HEK293 (cell line): ENCODE measurements around the gene ALKBH7.
A peak's percentile ranks its signal among the peaks of the same experiment; 100 is the strongest.

ENCODE experiments used
- CTCF ChIA-PET: fragments of 350-600 bp; formaldehyde crosslinking; extraction: SDS; loops from one replicate; lab custom pipeline; 2021; ENCODE audit warnings: antibody characterized with exemption; lab: Yijun Ruan, JAX
- POLR2A ChIA-PET: fragments of 300-600 bp; formaldehyde crosslinking; extraction: SDS; loops from one replicate; lab custom pipeline; 2020; ENCODE audit warnings: antibody characterized with exemption, inconsistent platforms; lab: Yijun Ruan, JAX
- H3K27ac ChIP-seq: fragments of 200-500 bp; sonication (Bioruptor generic); 2 replicates; pipeline ENCODE4 v1.5.1; 2014; ENCODE audit warnings: low read depth, low read length, control low read depth, inconsistent platforms; ENCODE audit errors: extremely low read depth
- H3K36me3 ChIP-seq, 2 experiments: fragments of 200-500 bp in 1 of 2; sonication (Bioruptor generic) in 1 of 2; 1 replicate in 1 of 2; 2 replicates in 1 of 2; pipeline ENCODE4 v1.5.1; 2014 to 2017; ENCODE audit warnings: inconsistent platforms in 2 of 2, low read length in 2 of 2; ENCODE audit not compliant: control insufficient read depth in 2 of 2, insufficient read depth in 1 of 2
- H3K4me1 ChIP-seq: fragments of 200-500 bp; sonication (Bioruptor generic); 2 replicates; pipeline ENCODE4 v1.5.1; 2014; ENCODE audit warnings: mild to moderate bottlenecking, low read length, inconsistent platforms; ENCODE audit not compliant: control insufficient read depth, insufficient read depth
- H3K4me3 ChIP-seq: 2 replicates; pipeline ENCODE4 v1.5.1; 2011; ENCODE audit warnings: low read depth, mild to moderate bottlenecking, control low read depth, low read length, moderate library complexity
- H3K9me3 ChIP-seq: fragments of 200-500 bp; sonication (Bioruptor generic); 2 replicates; pipeline ENCODE4 v1.5.1; 2014; ENCODE audit warnings: low read depth, low read length, inconsistent platforms; ENCODE audit not compliant: control insufficient read depth, insufficient read depth
- EGR2 ChIP-seq: fragments of 450-650 bp; formaldehyde crosslinking; IDR thresholded peaks from 2 replicates; pipeline ENCODE4 v1.5.1; 2016; ENCODE audit warnings: low read depth, missing biosample characterization, missing genetic modification characterization
- MEIS1 ChIP-seq: sonication (generic); formaldehyde crosslinking; IDR thresholded peaks from 2 replicates; pipeline ENCODE4 v1.8.1; 2022; ENCODE audit warnings: missing genetic modification reagents, mild to moderate bottlenecking, borderline replicate concordance
- MZF1 ChIP-seq: fragments of 450-650 bp; formaldehyde crosslinking; IDR thresholded peaks from 2 replicates; pipeline ENCODE4 v1.5.1; 2017; ENCODE audit warnings: missing biosample characterization, missing genetic modification characterization, borderline replicate concordance
- ZBTB17 ChIP-seq: fragments of 450-650 bp; formaldehyde crosslinking; IDR thresholded peaks from 2 replicates; pipeline ENCODE4 v1.5.1; 2016; ENCODE audit warnings: missing biosample characterization, missing genetic modification characterization
- ZFHX2 ChIP-seq: fragments of 450-650 bp; formaldehyde crosslinking; conservative IDR thresholded peaks from 2 replicates; pipeline ENCODE4 v1.5.1; 2016; ENCODE audit warnings: missing biosample characterization, missing genetic modification characterization
- ZFP3 ChIP-seq: fragments of 450-650 bp; formaldehyde crosslinking; IDR thresholded peaks from 2 replicates; pipeline ENCODE4 v1.5.1; 2016; ENCODE audit warnings: low read depth, missing biosample characterization, missing genetic modification characterization
- ZNF214 ChIP-seq: fragments of 450-650 bp; formaldehyde crosslinking; IDR thresholded peaks from 2 replicates; pipeline ENCODE4 v1.5.1; 2017; ENCODE audit warnings: missing biosample characterization, mild to moderate bottlenecking, missing genetic modification characterization, borderline replicate concordance
- ZNF274 ChIP-seq, 2 experiments: fragments of 200-500 bp in 1 of 2; fragments of 450-650 bp in 1 of 2; sonication (Bioruptor generic) in 1 of 2; formaldehyde crosslinking in 1 of 2; IDR thresholded peaks; 2 replicates each; pipeline versions ENCODE4 v1.5.1 to v1.6.1; 2014 to 2016; ENCODE audit warnings: borderline replicate concordance in 1 of 2, inconsistent platforms in 1 of 2, low read length in 1 of 2, missing biosample characterization in 1 of 2, missing genetic modification characterization in 1 of 2
- ZNF391 ChIP-seq: fragments of 450-650 bp; formaldehyde crosslinking; IDR thresholded peaks from 2 replicates; pipeline ENCODE4 v1.5.1; 2016; ENCODE audit warnings: low read depth, missing biosample characterization, missing genetic modification characterization, borderline replicate concordance
- ZNF521 ChIP-seq: fragments of 450-650 bp; formaldehyde crosslinking; IDR thresholded peaks from 2 replicates; pipeline ENCODE4 v1.5.1; 2017; ENCODE audit warnings: missing biosample characterization, mild to moderate bottlenecking, missing genetic modification characterization
- ZNF561 ChIP-seq: fragments of 450-650 bp; IDR thresholded peaks from 2 replicates; pipeline ENCODE4 v1.5.1; 2018; ENCODE audit warnings: missing biosample characterization, missing genetic modification characterization, borderline replicate concordance
- ZNF664 ChIP-seq: fragments of 450-650 bp; formaldehyde crosslinking; IDR thresholded peaks from 2 replicates; pipeline ENCODE4 v1.5.1; 2016; ENCODE audit warnings: missing biosample characterization, missing genetic modification characterization
- ZNF670 ChIP-seq: fragments of 450-650 bp; formaldehyde crosslinking; IDR thresholded peaks from 2 replicates; pipeline ENCODE4 v1.5.1; 2016; ENCODE audit warnings: missing biosample characterization, missing genetic modification characterization, low read depth
- TF ChIP-seq, protein P1 (sequence below): fragments of 450-650 bp; formaldehyde crosslinking; IDR thresholded peaks from 2 replicates; pipeline ENCODE4 v1.5.1; 2016; ENCODE audit warnings: missing biosample characterization, missing genetic modification characterization
- TF ChIP-seq, protein P2 (sequence below): fragments of 450-650 bp; formaldehyde crosslinking; IDR thresholded peaks from 2 replicates; pipeline ENCODE4 v1.5.1; 2016; ENCODE audit warnings: missing biosample characterization, missing genetic modification characterization
- TF ChIP-seq, protein P3 (sequence below): fragments of 450-650 bp; formaldehyde crosslinking; IDR thresholded peaks from 2 replicates; pipeline ENCODE4 v1.5.1; 2016; ENCODE audit warnings: missing biosample characterization, missing genetic modification characterization

ALKBH7 gene

DNA sequence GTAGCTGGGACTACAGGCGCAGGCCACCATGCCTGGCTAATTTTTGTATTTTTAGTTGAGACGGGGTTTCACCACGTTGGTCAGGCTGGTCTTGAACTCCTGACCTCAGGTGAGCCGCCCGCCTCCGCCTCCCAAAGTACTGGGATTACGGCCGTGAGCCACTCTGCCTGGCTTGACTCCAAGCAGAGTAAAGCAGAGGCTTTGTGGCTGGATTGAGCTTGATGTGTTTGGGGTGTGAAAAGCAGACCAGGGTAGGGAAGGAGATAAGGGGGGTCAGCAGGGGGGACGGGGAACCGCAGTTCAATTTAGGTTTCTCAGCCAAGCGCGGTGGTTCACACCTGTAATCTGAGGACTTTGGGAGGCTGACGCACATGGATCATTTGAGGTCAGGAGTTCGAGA is 15.4 kb upstream of the ALKBH7 start:
- H3K9me3 ChIP-seq = no peaks in the 10 kb centered on the region
- H3K36me3 ChIP-seq = no peaks in the 10 kb centered on the region; a peak in 1 of 3 replicates
- H3K4me1 ChIP-seq = no peaks in the 10 kb centered on the region
- H3K27ac ChIP-seq = no peak overlapping the region
- CTCF ChIA-PET = interaction anchor here (0.6 to 1.1 kb wide), 2 partner anchors 9 to 970 kb away, joined by 3 read pairs; no protein-coding TSS in a partner anchor
- POLR2A ChIA-PET = interaction anchor here (0.6 to 1.3 kb wide), 2 partner anchors 15 to 18 kb away, joined by 3 to 6 read pairs; partner anchors contain the start of genes ALKBH7 and PSPN
- TF ChIP-seq ZNF214 (tag by site-specific recombination) (no peak), EGR2 (tag by site-specific recombination) (no peak), ZNF521 (no peak), MEIS1 (CRISPR knock-in tag) (no peak)
- H3K4me3 ChIP-seq = no peak overlapping the region

DNA sequence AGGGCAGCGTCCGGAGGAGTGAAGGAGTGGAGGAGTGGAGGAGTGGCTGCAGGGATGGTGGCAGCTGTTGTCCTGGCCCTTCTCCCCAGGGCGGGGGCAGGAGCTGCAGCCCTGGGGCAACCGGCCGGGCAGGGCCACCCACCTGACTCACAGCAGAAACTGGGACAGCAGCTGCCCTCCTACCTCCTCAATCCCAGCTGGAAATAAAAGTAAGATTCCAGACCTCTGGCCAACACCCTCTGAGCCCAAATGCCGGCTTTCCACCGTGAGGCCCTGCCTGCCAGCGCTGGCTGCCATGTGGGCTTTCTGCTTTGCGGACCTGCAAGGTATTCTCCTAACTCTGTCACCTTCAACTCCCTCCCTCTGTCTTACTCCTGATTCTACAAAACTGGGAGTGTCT is 14.6 kb upstream of the ALKBH7 start:
- no peak overlapping the region for H3K4me3 ChIP-seq
- POLR2A ChIA-PET = interaction anchor here (1.3 kb wide), 1 partner anchor 15 kb away, joined by 6 read pairs; the partner anchor contains the start of gene ALKBH7
- H3K9me3 ChIP-seq = no peaks in the 10 kb centered on the region
- TF ChIP-seq ZNF274 (IDR thresholded peaks at IDR 0.05; ENCODE audit: low read length) (no peak), ZNF274 (tag by site-specific recombination; IDR thresholded peaks at IDR 0.05; ENCODE audit: borderline replicate concordance) (no peak), ZFHX2 (tag by site-specific recombination) (peak; percentile 77), EGR2 (tag by site-specific recombination) (peak; percentile 81), MZF1 (tag by site-specific recombination) (no peak), ZNF391 (tag by site-specific recombination) (no peak)
- TF ChIP-seq, protein P1, sequence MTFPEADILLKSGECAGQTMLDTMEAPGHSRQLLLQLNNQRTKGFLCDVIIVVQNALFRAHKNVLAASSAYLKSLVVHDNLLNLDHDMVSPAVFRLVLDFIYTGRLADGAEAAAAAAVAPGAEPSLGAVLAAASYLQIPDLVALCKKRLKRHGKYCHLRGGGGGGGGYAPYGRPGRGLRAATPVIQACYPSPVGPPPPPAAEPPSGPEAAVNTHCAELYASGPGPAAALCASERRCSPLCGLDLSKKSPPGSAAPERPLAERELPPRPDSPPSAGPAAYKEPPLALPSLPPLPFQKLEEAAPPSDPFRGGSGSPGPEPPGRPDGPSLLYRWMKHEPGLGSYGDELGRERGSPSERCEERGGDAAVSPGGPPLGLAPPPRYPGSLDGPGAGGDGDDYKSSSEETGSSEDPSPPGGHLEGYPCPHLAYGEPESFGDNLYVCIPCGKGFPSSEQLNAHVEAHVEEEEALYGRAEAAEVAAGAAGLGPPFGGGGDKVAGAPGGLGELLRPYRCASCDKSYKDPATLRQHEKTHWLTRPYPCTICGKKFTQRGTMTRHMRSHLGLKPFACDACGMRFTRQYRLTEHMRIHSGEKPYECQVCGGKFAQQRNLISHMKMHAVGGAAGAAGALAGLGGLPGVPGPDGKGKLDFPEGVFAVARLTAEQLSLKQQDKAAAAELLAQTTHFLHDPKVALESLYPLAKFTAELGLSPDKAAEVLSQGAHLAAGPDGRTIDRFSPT (tag by site-specific recombination) = no peak
- TF ChIP-seq, protein P2, sequence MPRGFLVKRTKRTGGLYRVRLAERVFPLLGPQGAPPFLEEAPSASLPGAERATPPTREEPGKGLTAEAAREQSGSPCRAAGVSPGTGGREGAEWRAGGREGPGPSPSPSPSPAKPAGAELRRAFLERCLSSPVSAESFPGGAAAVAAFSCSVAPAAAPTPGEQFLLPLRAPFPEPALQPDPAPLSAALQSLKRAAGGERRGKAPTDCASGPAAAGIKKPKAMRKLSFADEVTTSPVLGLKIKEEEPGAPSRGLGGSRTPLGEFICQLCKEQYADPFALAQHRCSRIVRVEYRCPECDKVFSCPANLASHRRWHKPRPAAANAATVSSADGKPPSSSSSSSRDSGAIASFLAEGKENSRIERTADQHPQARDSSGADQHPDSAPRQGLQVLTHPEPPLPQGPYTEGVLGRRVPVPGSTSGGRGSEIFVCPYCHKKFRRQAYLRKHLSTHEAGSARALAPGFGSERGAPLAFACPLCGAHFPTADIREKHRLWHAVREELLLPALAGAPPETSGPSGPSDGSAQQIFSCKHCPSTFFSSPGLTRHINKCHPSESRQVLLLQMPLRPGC (tag by site-specific recombination) = no peak
- TF ChIP-seq, protein P3, sequence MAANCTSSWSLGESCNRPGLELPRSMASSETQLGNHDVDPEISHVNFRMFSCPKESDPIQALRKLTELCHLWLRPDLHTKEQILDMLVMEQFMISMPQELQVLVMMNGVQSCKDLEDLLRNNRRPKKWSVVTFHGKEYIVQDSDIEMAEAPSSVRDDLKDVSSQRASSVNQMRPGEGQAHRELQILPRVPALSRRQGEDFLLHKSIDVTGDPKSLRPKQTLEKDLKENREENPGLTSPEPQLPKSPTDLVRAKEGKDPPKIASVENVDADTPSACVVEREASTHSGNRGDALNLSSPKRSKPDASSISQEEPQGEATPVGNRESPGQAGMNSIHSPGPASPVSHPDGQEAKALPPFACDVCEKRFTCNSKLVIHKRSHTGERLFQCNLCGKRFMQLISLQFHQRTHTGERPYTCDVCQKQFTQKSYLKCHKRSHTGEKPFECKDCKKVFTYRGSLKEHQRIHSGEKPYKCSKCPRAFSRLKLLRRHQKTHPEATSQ = no peak
- no peaks in the 10 kb centered on the region for H3K4me1 ChIP-seq
- CTCF ChIA-PET = interaction anchor here (0.5 to 1.1 kb wide), 2 partner anchors 8 to 172 kb away, joined by 3 to 4 read pairs; no protein-coding TSS in a partner anchor
- H3K36me3 ChIP-seq = peaks cover under 1 to 4% of the 10 kb centered on the region in 2 experiments; a peak in 2 of 3 replicates
- H3K27ac ChIP-seq = no peak overlapping the region

DNA sequence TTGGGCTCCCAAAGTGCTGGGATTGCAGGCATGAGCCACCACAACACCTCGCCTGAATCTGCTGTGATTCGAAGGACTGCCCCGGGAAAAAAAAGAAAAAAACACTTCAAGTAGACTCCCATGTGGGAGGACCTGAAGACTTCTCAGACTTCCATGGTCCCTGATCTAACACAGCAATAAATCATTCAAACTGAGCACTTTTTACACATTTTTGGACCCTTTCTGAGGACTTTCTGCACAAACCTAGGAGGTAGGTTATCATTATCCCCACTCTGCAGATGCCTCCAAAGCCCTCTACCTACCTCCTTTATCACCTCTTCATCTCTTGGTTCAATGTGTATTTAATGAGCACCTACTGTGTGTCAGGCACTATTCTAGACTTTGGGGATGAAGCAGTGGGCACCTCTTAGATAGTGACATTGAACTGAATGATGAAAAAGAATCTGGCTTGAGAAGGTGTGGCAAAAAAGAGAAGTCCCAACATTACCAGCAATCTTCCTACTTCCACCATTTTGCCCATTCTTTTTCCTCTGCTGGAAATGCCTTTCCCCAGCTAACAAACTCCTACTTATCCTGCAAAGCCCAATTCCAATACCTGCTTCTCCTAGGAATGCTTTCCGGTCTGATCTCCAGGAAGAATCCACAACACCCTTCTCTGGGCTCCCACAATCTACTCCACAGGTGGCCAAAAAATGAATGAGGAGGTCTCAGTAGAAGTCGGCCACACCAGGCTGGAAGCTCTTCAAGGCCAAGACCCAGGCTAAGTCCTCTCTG is 12.8 kb upstream of the ALKBH7 start:
- H3K9me3 ChIP-seq = no peaks in the 10 kb centered on the region
- H3K4me1 ChIP-seq = no peaks in the 10 kb centered on the region
- peaks cover 14 to 17% of the 10 kb centered on the region in 2 experiments; a peak in 2 of 3 replicates for H3K36me3 ChIP-seq
- TF ChIP-seq ZNF561 (tag by site-specific recombination) (no peak), ZNF664 (0 out of 2 replicates have a peak, but pooled peaks have one; percentile 42), EGR2 (tag by site-specific recombination) (no peak), ZBTB17 (no peak), ZFP3 (tag by site-specific recombination) (peak; percentile 85), ZNF670 (no peak)
- ChIA-PET CTCF (interaction anchor here (0.6 to 1.2 kb wide), 4 partner anchors 13 to 233 kb away, joined by 3 to 4 read pairs (median 3); partner anchors contain the start of gene ALKBH7), POLR2A (interaction anchor here (4.8 kb wide), 1 partner anchor 13 kb away, joined by 60 read pairs; the partner anchor contains the start of gene ALKBH7)
- H3K27ac ChIP-seq = no peak overlapping the region
- H3K4me3 ChIP-seq = no peak overlapping the region
